H9 (cell line): ENCODE data around the gene ATRX. TPM values are rescaled to one million over a fixed set of nuclear protein-coding genes. Genes with fewer than 3 reads are reported as not detected.
"Not testable (repeated sequence)": the region's sequence is repeated elsewhere in the genome, so short reads cannot be mapped to it uniquely, and the experiment has no call there.

Experiments
- DNase-seq: peaks from one replicate; pipeline ENCODE4 v3.0.0-alpha.2; 2017
- H2AFZ ChIP-seq: one replicate; pipeline ENCODE4 v1.6.1; 2013; ENCODE audit warnings: mild to moderate bottlenecking, low read length, control low read depth, moderate library complexity
- H2AK5ac ChIP-seq: 2 replicates; pipeline ENCODE4 v1.6.1; 2013; ENCODE audit warnings: low read length, control low read depth, mixed read lengths; ENCODE audit not compliant: insufficient read length
- H2BK120ac ChIP-seq: one replicate; pipeline ENCODE4 v1.6.1; 2013; ENCODE audit warnings: low read depth, mild to moderate bottlenecking, low read length, control low read depth, inconsistent platforms; ENCODE audit not compliant: poor library complexity, severe bottlenecking
- H2BK12ac ChIP-seq: 2 replicates; pipeline ENCODE4 v1.6.1; 2013; ENCODE audit warnings: low read length, control low read depth, mixed read lengths, low read depth; ENCODE audit not compliant: insufficient read length
- H2BK15ac ChIP-seq: 2 replicates; pipeline ENCODE4 v1.6.1; 2013; ENCODE audit warnings: low read depth, low read length, control low read depth
- H2BK20ac ChIP-seq: one replicate; pipeline ENCODE4 v1.6.1; 2013; ENCODE audit warnings: low read depth, mild to moderate bottlenecking, low read length, control low read depth, inconsistent platforms; ENCODE audit not compliant: poor library complexity, severe bottlenecking
- H2BK5ac ChIP-seq: 2 replicates; pipeline ENCODE4 v1.6.1; 2013; ENCODE audit warnings: low read length, control low read depth, mixed read lengths; ENCODE audit not compliant: insufficient read length
- H3K14ac ChIP-seq: 2 replicates; pipeline ENCODE4 v1.6.1; 2013; ENCODE audit warnings: low read length, control low read depth; ENCODE audit not compliant: insufficient read depth
- H3K18ac ChIP-seq: 2 replicates; pipeline ENCODE4 v1.6.1; 2013; ENCODE audit warnings: low read depth, mild to moderate bottlenecking, mixed read lengths, low read length, control low read depth; ENCODE audit not compliant: insufficient read length
- H3K23ac ChIP-seq: 2 replicates; pipeline ENCODE4 v1.6.1; 2013; ENCODE audit warnings: low read length, control low read depth, mixed read lengths, low read depth; ENCODE audit not compliant: insufficient read length
- H3K23me2 ChIP-seq: 2 replicates; pipeline ENCODE4 v1.6.1; 2013; ENCODE audit warnings: low read depth, mild to moderate bottlenecking, mixed read lengths, low read length, control low read depth; ENCODE audit not compliant: insufficient read length, poor library complexity, severe bottlenecking
- H3K27ac ChIP-seq: 2 replicates; pipeline ENCODE4 v1.5.1; 2013; ENCODE audit warnings: low read length, control low read depth, mixed read lengths, low read depth; ENCODE audit not compliant: insufficient read length
- H3K27me3 ChIP-seq: 2 replicates; pipeline ENCODE4 v1.6.1; 2013; ENCODE audit warnings: low read length, control low read depth, inconsistent platforms; ENCODE audit not compliant: insufficient read depth
- H3K4ac ChIP-seq: 2 replicates; pipeline ENCODE4 v1.6.1; 2013; ENCODE audit warnings: low read depth, mild to moderate bottlenecking, control low read depth, inconsistent platforms, low read length, moderate library complexity
- H3K4me1 ChIP-seq: 2 replicates; pipeline ENCODE4 v1.6.1; 2013; ENCODE audit warnings: low read length, control low read depth, inconsistent platforms; ENCODE audit not compliant: insufficient read depth
- H3K4me2 ChIP-seq: 2 replicates; pipeline ENCODE4 v1.6.1; 2013; ENCODE audit warnings: low read length, control low read depth, mixed read lengths; ENCODE audit not compliant: insufficient read length, insufficient read depth
- H3K56ac ChIP-seq: 2 replicates; pipeline ENCODE4 v1.6.1; 2013; ENCODE audit warnings: low read depth, mild to moderate bottlenecking, mixed read lengths, low read length, control low read depth; ENCODE audit not compliant: insufficient read length
- H3K79me1 ChIP-seq: 2 replicates; pipeline ENCODE4 v1.6.1; 2013; ENCODE audit warnings: low read depth, mild to moderate bottlenecking, moderate library complexity, low read length, control low read depth, inconsistent platforms; ENCODE audit not compliant: insufficient read depth, poor library complexity, severe bottlenecking
- H3K79me2 ChIP-seq: 2 replicates; pipeline ENCODE4 v1.6.1; 2013; ENCODE audit warnings: low read length, control low read depth, inconsistent platforms; ENCODE audit not compliant: insufficient read depth
- H3K9ac ChIP-seq: 2 replicates; pipeline ENCODE4 v1.6.1; 2013; ENCODE audit warnings: low read length, control low read depth, mixed read lengths; ENCODE audit not compliant: insufficient read length; ENCODE audit errors: extremely low read depth
- H3K9me3 ChIP-seq: one replicate; pipeline ENCODE4 v1.6.1; 2013; ENCODE audit warnings: low read depth, low read length, inconsistent platforms; ENCODE audit not compliant: control insufficient read depth
- H3T11ph ChIP-seq: one replicate; pipeline ENCODE4 v1.6.1; 2013; ENCODE audit warnings: mild to moderate bottlenecking, low read length, control low read depth, inconsistent platforms
- H4K20me1 ChIP-seq: one replicate; pipeline ENCODE4 v1.6.1; 2013; ENCODE audit not compliant: control insufficient read depth, insufficient read length, insufficient read depth
- H4K5ac ChIP-seq: 2 replicates; pipeline ENCODE4 v1.6.1; 2013; ENCODE audit warnings: low read depth, mild to moderate bottlenecking, mixed read lengths, low read length, control low read depth; ENCODE audit not compliant: insufficient read length
- H4K8ac ChIP-seq: replicated peaks from 2 replicates; pipeline ENCODE4 v1.6.1; 2013; ENCODE audit warnings: low read length, control low read depth, mixed read lengths, low read depth; ENCODE audit not compliant: insufficient read length
- H4K91ac ChIP-seq: 2 replicates; pipeline ENCODE4 v1.6.1; 2013; ENCODE audit warnings: low read depth, mild to moderate bottlenecking, moderate library complexity, mixed read lengths, low read length, control low read depth; ENCODE audit not compliant: insufficient read length
- H3K27ac Mint-ChIP-seq, 3 experiments: 2 replicates in 2 of 3; 3 replicates in 1 of 3; pipeline ENCODE4 v1.8.0; 2020 to 2021; ENCODE audit warnings: mixed read lengths in 3 of 3, mild to moderate bottlenecking in 1 of 3, moderate library complexity in 1 of 3
- H3K27me3 Mint-ChIP-seq: 2 replicates; pipeline ENCODE4 v1.8.0; 2021; ENCODE audit warnings: low read depth, mild to moderate bottlenecking, moderate library complexity, mixed read lengths
- H3K36me3 Mint-ChIP-seq, 3 experiments: 2 replicates in 2 of 3; 3 replicates in 1 of 3; pipeline ENCODE4 v1.8.0; 2020 to 2021; ENCODE audit warnings: low read depth in 3 of 3, mixed read lengths in 3 of 3; ENCODE audit not compliant: insufficient read depth in 1 of 3
- H3K4me1 Mint-ChIP-seq, 2 experiments: 2 replicates each; pipeline ENCODE4 v1.8.0; 2020; ENCODE audit warnings: mixed read lengths in 2 of 2
- H3K4me3 Mint-ChIP-seq, 2 experiments: 2 replicates in 1 of 2; 3 replicates in 1 of 2; pipeline ENCODE4 v1.8.0; 2020 to 2021; ENCODE audit warnings: mild to moderate bottlenecking in 2 of 2, mixed read lengths in 2 of 2, moderate library complexity in 1 of 2
- H3K9me3 Mint-ChIP-seq, 2 experiments: 2 replicates in 1 of 2; 3 replicates in 1 of 2; pipeline ENCODE4 v1.8.0; 2020; ENCODE audit warnings: mild to moderate bottlenecking in 2 of 2, mixed read lengths in 2 of 2, moderate library complexity in 1 of 2
- WGBS: extraction: QIAGEN DNeasy Blood & Tissue Kit; methylation state at CpG from one replicate; pipeline ENCODE4 v1.1.7; 2013; ENCODE audit warnings: missing lambda C conversion rate, low lambda C conversion rate, mixed read lengths; ENCODE audit not compliant: insufficient read length; ENCODE audit errors: extremely low coverage; 5-methylcytosine and 5-hydroxymethylcytosine counted together
- total RNA-seq: library from RNA; stranded (reverse); gene quantifications from 2 replicates; pipeline ENCODE4 v1.2.1, GENCODE V29; 2021
- TF ChIP-seq, protein P1 (sequence below): fragments of 200-600 bp; sonication (generic); conservative IDR thresholded peaks from 3 replicates; pipeline ENCODE4 v1.8.0; 2021; ENCODE audit warnings: antibody characterized with exemption, mild to moderate bottlenecking

Gene ATRX
- total RNA-seq, 1 experiment from 2014 or later: 76.0 TPM

- peaks cover 2% of the 10 kb centered on the region for H3K27me3 Mint-ChIP-seq
- no peak overlapping the region for H2AK5ac ChIP-seq
- H3K36me3 Mint-ChIP-seq: peaks cover 0 to 13% (median 5%) of the 10 kb centered on the region in 3 experiments; a peak in 4 of 7 replicates
- H3K27me3 ChIP-seq: no peaks in the 10 kb centered on the region
- peaks cover 42 to 44% of the 10 kb centered on the region in 2 experiments for H3K9me3 Mint-ChIP-seq
- H3K4me2 ChIP-seq: no peak overlapping the region
- TF ChIP-seq, protein P1, sequence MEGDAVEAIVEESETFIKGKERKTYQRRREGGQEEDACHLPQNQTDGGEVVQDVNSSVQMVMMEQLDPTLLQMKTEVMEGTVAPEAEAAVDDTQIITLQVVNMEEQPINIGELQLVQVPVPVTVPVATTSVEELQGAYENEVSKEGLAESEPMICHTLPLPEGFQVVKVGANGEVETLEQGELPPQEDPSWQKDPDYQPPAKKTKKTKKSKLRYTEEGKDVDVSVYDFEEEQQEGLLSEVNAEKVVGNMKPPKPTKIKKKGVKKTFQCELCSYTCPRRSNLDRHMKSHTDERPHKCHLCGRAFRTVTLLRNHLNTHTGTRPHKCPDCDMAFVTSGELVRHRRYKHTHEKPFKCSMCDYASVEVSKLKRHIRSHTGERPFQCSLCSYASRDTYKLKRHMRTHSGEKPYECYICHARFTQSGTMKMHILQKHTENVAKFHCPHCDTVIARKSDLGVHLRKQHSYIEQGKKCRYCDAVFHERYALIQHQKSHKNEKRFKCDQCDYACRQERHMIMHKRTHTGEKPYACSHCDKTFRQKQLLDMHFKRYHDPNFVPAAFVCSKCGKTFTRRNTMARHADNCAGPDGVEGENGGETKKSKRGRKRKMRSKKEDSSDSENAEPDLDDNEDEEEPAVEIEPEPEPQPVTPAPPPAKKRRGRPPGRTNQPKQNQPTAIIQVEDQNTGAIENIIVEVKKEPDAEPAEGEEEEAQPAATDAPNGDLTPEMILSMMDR: no peak
- H2BK12ac ChIP-seq: no peak overlapping the region
- no CpG with 5 or more reads among the region's 2 CpGs for WGBS
- no peaks in the 10 kb centered on the region for H3K79me2 ChIP-seq
- H2BK15ac ChIP-seq: no peak overlapping the region
- H4K8ac ChIP-seq: no peak overlapping the region
- DNase-seq: no peak
- no peaks in the 10 kb centered on the region for H3K23me2 ChIP-seq
- H3K27ac ChIP-seq: no peak overlapping the region
- H3K79me1 ChIP-seq: no peaks in the 10 kb centered on the region
- peaks cover 6% of the 10 kb centered on the region for H3K9me3 ChIP-seq
- H2BK20ac ChIP-seq: no peak overlapping the region
- no peak overlapping the region for H3K4ac ChIP-seq
- no peak overlapping the region for H3K23ac ChIP-seq
- no peaks in the 10 kb centered on the region for H4K20me1 ChIP-seq
- no peak overlapping the region for H3T11ph ChIP-seq
- no peak overlapping the region for H4K5ac ChIP-seq
- H2BK5ac ChIP-seq: no peak overlapping the region
- H3K4me3 Mint-ChIP-seq: no peak overlapping the region
- no peak overlapping the region; a peak in 1 of 7 replicates for H3K27ac Mint-ChIP-seq
- no peak overlapping the region for H3K18ac ChIP-seq
- H3K14ac ChIP-seq: no peak overlapping the region
- peaks cover 4 to 12% of the 10 kb centered on the region in 2 experiments for H3K4me1 Mint-ChIP-seq
- no peak overlapping the region for H4K91ac ChIP-seq
- H3K9ac ChIP-seq: no peak overlapping the region
- no peaks in the 10 kb centered on the region; the same call in 1 of the 2 replicates for H3K4me1 ChIP-seq
- no peak overlapping the region for H2AFZ ChIP-seq
- no peak overlapping the region for H3K56ac ChIP-seq
- H2BK120ac ChIP-seq: no peak overlapping the region
Measured at GRCh38 chrX:77502951-77503525, 283.0 kb downstream of the ATRX start.

GRCh38 chrX:77500164-77500563 lies 285.9 kb downstream of the ATRX start:
- H4K8ac ChIP-seq, H2BK120ac ChIP-seq, H2BK15ac ChIP-seq, H3K9ac ChIP-seq, H3K36me3 Mint-ChIP-seq, H3K79me2 ChIP-seq, H3K4ac ChIP-seq, H3K27me3 Mint-ChIP-seq, H2AFZ ChIP-seq, H3K14ac ChIP-seq, H3K18ac ChIP-seq, H2AK5ac ChIP-seq, H3K27ac Mint-ChIP-seq, H3K27me3 ChIP-seq, H3K27ac ChIP-seq, H3K79me1 ChIP-seq, DNase-seq, H3K56ac ChIP-seq, H3K4me1 ChIP-seq, H4K5ac ChIP-seq, H2BK20ac ChIP-seq, H4K20me1 ChIP-seq, H3K23ac ChIP-seq, H3K4me2 ChIP-seq, H4K91ac ChIP-seq, H3K23me2 ChIP-seq, H3T11ph ChIP-seq, H3K4me1 Mint-ChIP-seq, H2BK5ac ChIP-seq, H2BK12ac ChIP-seq, H3K4me3 Mint-ChIP-seq, H3K9me3 ChIP-seq: not testable (repeated sequence)
- H3K9me3 Mint-ChIP-seq: peaks cover 57 to 60% of the 10 kb centered on the region in 2 experiments
- WGBS: no CpG with 5 or more reads among the region's 1 CpG
